CD4-positive, alpha-beta T cell treated with Interleukin-1 beta for 1 hour (primary cell): ENCODE results near the gene LOXHD1.

Experiments used
- DNase-seq, 2 donors: peaks; one replicate each; pipeline ENCODE4 v3.0.0-alpha.2; 2020 to 2022

Gene LOXHD1

DNA sequence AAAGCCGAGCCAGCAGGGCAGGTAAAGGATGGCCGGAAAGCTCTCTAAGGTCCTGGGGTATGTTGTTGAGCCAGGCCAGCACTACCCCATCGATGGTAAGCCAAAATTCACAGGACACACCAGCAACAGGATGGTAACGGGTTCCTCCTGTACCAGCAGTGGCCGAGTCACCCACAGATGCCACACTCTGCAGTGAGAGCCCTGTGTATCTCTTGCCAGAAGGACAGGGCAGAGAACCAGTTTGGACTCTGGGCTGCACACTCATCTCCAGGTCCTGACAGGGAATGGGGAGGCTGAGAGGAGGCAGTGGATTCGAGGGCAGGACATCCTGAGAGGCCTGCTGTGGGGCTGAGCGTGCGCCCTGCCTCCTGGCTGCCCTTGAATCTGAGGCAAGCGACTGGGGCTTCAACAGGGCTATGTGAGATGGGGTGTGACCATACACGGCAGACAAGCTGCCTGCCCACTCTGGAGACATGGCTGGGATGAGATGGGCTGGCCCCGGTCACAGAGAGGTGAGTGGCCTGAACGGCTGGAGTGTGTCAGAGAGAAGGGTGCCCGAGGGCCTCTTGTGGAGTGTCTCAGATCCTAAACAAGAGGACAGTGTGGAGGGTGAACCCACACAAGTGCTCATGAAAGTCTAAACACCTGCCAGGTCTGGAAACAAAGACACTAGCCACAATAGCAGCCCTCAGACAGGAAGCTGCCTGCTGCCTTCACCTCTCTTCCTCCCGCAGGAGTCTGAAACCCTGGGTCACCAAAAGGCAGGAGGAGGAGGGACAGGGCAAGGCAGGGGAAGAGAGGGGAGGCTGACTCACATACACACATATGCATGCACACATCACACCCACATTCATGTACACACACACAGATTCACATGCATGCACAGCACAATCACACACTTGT lies 182.3 kb downstream of the LOXHD1 start:
- DNase-seq: no peak

DNA sequence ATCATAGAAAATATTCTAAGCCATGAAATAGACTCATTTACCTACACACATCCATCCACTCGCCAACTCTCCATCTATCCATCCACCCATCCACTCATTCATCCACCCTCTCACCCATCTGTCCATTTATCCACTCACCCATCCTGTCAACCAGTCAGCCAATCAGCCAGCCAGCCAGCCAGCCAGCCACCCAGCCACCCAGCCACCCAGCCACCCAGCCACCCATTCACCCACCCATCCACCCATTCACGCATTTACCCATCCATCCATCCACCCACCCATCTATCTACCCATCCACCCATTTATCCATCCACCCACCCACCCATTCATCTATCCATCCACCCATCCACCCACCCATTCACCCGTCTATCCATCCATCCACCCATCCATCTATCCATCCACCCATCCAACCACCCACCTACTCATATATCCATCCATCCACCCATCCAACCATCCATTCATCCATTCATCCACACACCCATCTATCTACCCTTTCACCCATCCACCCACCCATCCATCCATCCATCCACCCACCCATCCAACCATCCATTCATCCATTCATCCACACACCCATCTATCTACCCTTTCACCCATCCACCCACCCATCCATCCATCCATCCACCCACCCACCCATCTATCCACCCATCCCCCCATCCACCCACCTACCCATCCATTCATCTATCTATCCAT lies 185.1 kb downstream of the LOXHD1 start:
- no peak for DNase-seq

- DNase-seq: no peak
Measured at GRCh38 chr18:46470714-46471113, 186.3 kb downstream of the LOXHD1 start.

- DNase-seq: no peak
Measured at GRCh38 chr18:46469186-46469915, 187.7 kb downstream of the LOXHD1 start.

DNA sequence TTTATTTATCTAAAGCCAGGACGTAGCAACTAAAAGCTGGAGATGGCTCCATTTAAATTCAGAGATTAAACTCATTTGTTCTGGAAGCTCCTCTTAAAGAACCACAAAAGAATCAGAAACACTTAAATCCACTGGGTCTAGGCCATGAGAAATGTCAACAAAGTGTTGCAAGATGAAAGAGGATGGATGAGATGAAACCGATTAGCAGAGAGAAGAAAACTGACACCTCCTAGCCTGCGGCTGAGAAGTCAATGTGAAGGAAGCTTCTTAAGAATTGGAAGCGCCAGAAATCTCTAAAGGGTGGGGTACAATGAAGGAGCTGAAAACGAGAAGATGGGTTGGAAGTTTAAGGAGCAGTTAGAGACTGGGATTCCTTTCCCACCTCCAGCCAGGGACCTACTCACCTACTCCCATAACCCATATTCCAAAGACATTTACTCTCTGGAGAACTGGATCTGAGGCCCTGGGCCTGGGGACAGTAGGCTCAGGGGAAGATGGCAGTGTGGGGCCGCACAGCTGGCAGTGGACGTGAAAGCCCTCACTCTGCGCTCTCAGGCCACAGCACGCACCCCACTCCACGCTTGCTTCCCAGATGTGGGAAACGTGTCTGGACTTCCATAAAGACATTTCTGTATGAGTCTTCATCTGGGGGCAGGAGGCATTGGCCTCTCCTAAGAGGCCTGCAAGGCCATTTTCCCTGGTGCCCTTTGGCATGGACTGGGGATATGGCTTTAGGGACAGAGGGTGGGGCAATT lies 188.4 kb downstream of the LOXHD1 start:
- DNase-seq: no peak

- DNase-seq: no peak
Measured at GRCh38 chr18:46466234-46467160, 190.5 kb downstream of the LOXHD1 start.

- DNase-seq: no peak
Measured at GRCh38 chr18:46464926-46465655, 191.9 kb downstream of the LOXHD1 start.

DNA sequence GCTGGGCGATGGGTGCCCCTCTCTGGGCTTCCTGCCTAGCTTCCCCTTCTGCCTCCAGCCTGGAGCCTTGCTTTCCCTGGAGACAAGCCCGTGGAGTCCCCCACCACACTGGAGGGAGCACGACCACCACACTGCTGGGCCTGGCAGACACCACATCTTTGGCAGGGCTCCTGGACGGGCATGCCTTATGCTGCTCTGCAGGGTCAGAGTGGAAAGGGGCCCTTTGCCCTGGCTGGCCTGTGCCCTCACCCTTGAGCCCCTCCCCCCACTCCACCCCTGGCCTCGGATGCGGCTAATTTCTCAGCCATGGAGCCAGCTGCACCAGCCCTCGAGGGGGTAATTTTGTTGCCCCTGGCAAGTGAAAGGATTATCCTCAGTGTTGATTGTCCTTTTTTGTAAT lies 194.5 kb downstream of the LOXHD1 start:
- DNase-seq: no peak

DNA sequence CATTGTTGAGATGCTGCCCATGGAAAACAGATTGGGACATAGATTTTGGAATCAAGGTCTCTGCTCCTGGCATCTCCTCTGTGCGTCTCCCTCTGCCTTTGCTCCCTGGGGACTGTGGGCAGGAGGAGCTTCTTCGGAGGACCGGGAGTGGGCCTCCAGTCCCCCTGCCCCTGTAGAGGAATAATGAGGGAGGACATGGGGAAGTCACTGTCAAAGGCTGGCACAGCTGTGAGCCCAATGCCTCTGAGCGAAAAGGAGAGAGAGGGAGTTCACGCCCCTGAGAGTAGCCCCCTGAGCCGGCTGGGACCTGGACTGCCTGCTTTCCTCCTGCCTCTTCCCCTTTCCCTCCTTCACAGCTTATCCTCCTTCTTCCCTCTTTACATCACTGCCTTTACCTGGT lies 195.0 kb downstream of the LOXHD1 start:
- no peak for DNase-seq

DNA sequence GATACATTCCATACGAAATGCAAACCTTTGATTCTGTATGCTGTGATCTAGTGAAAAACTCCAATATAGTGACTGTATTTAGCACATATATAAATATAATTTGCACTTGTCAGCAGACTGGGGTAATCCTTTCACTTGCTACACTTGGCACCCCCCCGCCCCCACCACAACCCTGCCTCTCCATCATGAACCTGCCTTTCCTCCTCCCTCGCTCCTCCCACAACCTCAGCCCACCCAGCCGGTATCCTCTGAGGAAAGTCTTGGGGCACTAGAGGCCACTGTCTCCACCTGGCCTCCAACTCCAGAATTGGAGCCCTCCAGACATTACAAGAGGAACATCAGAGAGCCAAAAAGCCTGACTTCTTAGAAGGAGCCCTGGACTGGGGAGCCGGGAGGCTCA lies 196.3 kb downstream of the LOXHD1 start:
- DNase-seq: no peak

DNA sequence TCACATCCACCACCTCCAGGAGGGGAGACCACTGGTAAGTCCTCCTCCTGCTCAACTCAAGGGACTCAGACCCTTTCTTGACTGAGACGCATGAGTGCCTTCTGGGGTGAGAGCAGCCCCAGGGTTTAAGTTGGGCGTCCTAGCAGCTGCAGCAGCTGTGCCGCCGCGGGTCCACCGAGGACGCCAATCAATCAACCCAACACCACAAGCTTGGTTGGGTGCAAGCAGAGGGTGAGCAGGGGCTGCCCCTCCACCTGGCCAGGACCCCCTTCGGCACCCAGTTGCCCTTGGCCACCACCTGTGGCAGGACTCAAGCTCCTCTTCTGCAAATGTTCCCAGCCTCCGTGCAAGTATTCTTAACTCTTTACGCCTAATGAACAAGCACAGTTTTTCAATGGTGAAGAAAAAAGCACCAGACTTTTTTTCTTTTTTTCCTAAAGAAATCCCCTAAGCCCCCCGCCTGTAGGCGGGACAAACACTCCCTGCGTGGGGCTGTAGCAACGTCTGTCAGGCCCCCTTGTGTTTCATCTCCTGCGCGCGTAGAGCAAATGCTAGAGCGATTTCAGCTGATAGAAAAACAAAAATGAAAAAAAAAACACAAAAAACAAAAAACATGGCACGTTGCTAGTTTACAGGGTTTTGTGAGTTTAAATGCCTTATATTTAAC lies 197.1 kb downstream of the LOXHD1 start:
- no peak for DNase-seq

DNA sequence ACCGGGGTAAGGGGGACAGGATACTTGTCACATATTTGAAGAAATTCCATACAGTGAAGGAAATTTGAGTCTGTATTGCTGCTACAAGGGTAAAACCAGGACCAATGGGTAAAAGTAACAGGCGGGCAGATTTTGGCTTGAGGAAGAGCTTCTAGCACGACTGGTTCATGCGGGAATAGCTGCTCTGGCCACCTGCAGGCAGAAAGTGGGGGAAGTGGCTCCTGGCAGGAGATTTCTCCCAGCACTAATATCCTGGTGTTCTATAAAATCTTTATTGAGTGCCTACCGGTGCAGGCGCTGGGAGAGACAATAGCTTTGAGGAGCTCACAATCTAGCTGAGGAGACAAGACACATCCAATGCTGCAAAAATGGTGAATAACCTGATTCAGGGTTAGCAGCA lies 198.5 kb downstream of the LOXHD1 start:
- DNase-seq: no peak

DNA sequence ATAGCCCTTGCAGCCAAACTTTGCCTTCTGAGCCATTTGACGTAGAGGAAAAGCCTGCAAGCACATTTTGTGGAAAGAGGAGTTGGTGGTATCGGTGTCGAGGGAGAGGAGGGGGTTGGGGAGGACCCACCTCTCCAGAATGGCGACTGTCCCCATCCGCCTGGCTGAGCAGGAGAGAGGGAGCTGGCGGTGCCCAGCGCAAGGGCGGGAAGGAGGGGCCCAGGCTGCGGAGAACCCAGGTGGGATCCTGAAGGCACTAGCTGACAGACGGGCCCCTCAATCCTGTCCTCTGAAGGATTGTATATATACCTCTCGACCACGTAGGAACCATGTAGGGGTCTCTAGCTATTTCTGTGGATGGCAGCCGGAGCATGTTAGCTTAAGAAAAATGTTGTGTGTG lies 200.3 kb downstream of the LOXHD1 start:
- DNase-seq: no peak

- DNase-seq: no peak
Measured at GRCh38 chr18:46452820-46453219, 204.2 kb downstream of the LOXHD1 start.

GRCh38 chr18:46449499-46449898 lies 207.5 kb downstream of the LOXHD1 start:
- no peak for DNase-seq

DNA sequence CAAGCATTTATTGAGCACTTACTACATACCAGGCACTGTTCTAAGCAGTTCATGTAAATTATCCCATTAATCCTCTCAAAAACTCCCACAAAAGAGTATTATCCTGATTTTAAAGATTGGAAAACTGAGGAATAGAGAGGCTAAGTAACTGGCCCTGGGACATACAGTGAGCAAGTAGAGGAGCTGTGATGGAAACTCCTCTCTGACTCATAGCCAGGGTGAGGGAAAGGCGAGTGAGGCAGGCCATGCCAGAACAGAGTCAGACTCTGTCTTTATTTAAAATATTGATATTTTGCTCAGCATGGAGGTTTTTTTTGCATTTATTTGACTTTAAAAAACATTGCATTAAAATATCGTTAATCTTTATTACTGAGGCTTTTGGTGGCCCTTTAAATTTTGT lies 208.0 kb downstream of the LOXHD1 start:
- DNase-seq: no peak

GRCh38 chr18:46448347-46448746 lies 208.7 kb downstream of the LOXHD1 start:
- no peak for DNase-seq

DNA sequence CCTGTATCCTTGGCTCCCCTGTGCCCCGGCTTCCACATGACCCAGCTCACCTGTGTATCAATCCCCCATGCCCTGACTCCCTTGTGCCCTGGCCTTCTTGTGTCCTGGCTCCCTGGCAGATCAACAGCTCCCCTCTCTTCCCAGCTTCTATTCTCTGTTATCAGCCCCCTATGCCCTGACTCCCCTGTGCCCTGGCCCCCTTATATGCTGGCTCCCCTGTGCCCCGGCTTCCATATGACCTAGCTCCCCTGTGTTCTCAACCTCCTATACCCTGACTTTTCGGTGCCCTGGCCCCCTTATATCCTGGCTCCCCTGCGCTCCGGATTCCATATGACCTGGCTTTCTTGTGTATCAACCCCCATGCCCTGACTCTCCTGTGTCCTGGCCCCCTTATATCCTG lies 209.2 kb downstream of the LOXHD1 start:
- no peak for DNase-seq

DNA sequence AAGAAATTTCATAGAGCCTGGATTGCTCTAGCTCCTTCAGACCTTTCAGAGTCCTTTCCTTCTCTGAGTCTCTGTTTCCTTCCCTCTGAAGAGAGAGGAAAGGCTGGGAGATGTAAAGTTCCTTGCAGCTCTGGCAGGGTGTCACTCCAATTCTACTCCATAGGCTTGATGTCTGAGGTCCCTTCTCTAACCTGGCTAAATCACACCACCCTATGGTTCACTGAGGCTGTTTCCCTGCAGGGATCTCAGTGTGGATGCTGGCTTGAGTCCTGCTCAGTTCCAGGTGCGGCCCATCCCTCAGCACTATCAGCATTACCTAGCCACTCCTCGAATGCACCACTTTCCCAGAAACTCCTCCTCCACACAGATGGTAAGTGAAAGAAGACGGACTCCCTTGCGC lies 209.7 kb downstream of the LOXHD1 start:
- DNase-seq: no peak

GRCh38 chr18:46445522-46446313 lies 211.3 kb downstream of the LOXHD1 start:
- DNase-seq: no peak
